AG20443 (cell line): ENCODE data around the gene EPHB2.

Source experiments
- DNase-seq: peaks from one replicate; pipeline ENCODE4 v3.0.0; 2012; ENCODE audit warnings: low spot score, mixed read lengths

The EPHB2 gene

DNA sequence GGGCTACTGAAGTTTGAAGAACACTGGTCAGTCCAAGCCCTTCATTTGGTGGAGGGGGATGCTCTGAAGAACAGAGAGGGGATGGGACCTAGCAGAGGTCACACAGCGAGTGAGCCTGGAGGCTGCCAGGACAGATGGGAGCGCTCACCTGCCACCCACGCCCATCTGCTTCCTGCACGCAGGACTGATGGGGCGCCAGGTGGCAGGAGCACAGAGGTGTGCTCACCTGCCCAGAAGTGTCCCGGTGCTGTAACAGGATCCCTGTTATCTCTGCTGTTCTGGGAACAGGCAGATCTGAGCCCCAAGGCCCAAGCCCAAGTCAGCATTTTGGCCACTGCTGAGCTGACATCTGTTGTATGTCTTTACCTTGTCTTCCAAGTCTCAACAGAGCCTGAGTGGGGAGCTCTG is 40.5 kb downstream of the EPHB2 start:
- DNase-seq: no peak

DNA sequence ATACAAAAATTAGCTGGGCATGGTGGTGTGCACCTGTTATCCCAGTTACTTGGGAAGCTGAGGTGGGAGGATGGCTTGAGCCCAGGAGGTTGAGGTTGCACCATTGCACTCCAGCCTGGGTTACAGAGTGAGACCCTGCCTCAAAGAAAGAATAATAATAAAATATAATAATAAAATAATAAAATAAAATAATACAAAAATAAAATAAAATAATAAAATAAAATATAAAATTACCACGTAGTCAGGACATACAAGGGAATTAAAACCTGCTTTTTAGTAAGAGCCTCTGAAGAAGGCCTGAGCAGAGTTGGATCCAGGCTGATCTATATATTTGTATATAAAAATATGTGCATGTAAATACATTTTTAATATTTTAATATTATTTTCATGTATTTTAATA is 41.7 kb downstream of the EPHB2 start:
- DNase-seq: no peak

DNA sequence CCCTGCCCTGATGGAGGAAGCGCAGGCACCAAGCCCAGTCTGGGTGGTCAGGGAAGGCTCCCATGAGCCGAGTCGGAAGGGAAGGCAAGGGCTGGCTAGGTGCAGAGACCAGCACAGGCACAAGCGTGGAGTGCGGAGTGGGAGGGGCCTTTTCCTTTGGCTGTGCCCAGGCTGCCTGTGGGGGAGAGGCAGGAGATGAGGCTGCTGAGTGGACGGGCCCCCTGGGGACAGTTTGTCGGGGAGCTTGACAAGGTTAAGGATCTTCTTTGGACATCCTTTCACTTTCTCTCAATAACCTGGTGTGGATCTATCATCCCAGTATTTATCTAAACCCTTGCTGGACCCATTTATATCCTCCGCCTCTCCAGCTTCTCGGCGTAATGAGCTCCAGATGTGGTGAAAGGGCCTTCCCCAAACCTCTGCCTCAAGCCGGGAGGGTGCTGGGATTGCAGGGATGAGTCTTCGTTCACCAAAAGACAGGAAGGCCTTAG is 42.9 kb downstream of the EPHB2 start:
- DNase-seq: peak; percentile 89

DNA sequence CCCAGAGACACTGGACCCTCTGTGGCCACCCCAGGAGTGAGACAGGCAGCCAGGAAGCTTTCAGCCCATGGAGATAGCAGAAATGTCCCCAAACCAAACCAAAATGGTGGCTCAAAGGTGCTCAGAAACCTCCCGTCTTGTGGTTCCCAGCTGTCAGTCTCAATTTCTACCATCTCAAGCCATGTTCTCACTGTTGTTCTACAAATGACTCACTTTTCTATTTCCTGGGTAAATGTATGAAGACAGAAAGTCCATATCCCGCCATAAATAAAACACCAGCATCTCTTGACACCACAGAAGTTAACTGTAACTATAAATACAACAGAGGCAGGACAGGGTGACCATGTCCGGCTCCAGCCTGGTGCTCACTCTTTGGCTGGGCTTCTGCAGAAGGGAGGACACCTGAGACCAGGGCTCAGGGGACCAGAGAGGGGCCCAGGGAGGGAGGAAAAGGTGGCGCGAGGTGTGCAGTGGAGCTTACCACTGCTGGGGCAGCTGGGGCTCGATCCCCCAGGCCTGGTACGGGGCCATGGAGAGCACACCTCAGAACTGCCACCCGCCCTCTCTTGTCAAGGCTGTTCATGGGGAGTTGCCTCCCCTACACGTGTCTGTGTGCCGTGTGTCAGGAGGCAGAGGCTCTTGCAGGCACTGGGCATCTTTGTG is 43.6 kb downstream of the EPHB2 start:
- no peak for DNase-seq

DNA sequence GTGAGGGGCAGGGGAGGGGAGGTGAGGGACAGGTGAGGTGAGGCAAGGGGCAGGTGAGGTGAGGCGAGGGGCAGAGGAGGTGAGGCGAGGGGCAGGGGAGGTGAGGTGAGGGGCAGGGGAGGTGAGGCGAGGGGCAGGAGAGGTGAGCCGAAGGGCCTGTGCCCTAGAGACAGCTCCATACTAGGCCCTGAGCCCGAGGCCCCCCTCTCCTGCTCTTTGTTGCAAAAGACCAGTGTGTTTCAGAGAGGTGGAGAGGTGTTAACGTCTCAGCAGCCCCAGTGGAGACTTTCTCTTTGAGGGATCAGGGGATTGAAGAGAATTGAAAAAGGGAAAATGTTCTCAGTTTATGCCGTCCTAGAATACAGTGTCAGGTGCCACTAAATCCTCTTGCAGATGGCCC is 44.2 kb downstream of the EPHB2 start:
- no peak for DNase-seq

DNA sequence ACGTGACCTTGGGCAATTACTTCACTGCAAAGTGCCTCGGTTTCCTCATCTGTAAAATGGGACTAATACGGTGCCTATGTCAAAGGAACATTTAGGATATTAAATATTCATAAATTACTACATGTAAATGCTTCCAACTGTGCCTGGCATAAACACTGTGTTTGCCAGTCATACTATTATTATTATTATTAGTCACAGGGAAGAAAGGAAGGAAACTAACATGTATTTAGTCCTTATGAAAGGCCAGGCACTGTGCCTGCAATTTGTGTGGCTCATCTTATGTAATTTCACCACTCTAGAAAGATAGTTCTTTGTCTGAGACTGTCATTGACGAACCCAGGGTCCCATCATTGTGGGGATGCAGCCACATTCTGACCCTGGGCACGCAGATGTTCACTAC is 45.0 kb downstream of the EPHB2 start:
- no peak for DNase-seq

DNA sequence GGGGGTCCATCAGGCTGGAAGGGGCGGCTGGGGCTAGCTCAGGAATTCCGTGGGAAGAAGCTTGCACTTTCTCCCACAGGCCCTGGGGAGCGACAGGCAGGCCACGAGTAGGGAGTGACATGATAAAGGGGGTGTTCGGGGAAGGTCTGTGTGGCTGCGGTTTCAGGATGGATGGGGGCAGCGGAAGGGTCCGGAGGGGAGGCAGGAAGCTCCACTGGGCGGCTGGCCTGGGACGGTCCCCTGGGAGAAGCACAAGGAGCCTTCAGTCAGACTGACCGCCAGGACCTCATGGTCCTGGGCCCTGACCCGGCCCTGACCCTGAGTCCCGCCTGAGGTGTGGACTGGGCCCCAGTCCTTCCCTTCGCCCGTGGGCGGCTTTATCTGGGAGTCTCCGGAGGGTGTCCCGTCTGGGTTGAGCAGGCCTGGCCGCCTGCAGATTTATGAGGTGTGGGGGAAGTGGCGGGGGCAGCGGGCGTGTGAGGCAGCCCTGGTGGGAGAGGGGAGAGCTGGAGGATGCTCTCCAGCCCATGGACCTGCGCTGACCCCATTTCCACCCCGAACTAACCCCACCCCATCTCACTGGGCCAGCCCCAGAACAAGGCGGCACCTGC is 45.6 kb downstream of the EPHB2 start:
- no peak for DNase-seq

DNA sequence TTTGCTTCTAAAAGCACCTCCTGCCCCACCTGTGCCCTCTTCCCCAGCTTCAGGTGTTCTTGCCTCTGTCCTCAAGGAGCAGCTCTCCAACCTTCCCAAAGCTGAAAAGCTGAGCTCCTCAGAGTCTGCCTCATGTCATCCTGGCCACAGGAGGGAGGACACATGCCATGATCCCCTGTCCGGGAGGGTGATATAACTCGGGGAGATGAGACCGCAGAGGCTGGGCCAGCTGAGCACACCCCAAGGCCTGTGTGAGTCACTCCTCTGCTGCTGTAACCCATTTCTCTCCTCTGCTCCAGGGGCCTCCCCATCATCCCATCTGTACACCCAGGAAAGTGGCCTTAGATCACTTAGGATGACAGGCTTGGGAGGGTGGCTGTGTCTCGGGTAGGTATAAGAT is 49.8 kb downstream of the EPHB2 start:
- peak; percentile 84 for DNase-seq

DNA sequence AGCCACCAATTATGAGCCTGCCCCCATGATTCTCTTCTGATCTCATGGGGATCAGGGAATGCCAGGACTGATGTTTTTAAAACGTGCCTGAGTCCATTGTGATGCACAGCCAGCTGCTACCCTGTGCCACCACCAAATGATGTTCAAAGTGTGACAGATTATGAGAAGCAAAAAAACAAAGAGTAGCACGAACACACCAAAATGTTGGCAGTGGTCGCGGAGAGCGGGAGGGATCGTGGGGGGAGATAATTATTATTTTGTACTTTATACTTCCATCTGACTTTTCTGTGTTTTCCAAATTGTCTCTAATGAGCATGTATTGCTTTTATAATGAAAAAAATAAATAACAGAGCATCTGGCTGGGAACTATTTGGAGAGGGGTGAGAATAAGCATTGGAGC is 50.5 kb downstream of the EPHB2 start:
- no peak for DNase-seq

DNA sequence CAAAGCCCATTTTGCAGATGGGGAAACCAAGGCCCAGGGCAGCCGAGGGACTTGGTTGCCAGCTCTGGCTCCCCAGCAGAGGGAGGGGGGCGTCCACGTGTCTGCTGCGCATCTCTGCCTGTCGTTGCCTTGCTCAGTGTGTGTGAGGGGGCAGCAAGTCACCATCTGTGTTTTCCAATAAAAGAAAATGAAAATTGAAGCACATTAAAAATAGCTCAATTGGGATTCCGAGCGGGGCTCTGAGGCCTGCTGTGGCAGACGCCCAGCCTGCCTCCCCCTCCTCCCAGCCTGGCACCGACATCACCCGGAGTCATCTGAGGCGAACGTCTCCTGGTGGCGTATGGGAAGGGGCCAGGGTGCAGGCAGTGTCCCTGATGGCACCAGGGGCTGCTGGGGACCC is 51.2 kb downstream of the EPHB2 start:
- no peak for DNase-seq

DNA sequence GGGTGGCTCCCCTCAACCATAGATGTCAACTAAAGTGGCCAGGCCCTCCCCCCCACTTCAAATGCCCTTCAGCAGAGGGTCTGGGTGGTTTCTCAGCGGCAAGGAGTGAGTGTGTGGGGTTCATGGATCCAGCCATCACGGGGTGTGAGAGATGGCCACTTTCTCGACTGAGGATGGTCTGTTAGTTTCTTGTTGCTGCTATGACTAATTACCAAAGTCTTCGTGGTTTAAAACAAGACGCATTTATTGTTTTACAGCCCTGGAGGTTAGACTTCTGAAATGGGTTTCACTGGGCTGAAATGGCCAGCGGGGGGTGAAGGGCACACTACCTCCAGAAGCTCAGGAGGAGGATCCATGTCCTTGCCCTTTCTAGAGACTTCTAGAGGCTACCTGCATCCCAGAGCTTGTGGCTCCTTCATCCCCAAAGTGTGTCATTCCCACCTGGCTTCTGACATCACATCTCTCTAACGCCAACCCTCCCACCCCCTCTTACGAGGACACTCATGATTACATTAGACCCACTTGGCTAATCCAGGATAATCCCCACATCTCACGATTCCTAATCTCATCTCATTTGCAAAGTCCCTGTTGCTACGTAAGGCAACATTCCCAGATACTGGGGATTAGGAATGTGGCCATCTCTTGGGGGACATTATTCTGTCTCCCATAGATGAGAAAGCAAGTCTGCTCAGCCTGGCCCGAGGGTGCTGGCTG is 53.0 kb downstream of the EPHB2 start:
- no peak for DNase-seq

DNA sequence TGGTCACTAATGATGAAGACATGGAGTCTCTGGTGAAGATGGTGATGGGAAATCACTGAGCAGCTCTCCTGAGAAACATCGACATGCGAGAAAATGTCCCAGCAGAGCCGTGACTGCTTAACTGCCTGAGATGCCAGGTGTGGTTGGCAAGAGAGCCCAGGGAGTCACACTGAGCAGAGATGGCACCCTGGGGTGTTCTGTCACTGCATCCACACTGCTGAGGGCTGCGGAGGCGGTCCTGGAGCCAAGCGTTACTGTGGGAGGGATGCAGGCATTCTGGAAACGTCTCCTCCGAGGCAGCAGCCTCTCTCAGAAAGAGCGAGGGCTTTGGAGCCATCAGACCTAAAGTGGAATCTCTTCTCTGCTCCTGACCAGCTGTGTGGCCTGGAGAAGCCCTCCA is 57.2 kb downstream of the EPHB2 start:
- no peak for DNase-seq

DNA sequence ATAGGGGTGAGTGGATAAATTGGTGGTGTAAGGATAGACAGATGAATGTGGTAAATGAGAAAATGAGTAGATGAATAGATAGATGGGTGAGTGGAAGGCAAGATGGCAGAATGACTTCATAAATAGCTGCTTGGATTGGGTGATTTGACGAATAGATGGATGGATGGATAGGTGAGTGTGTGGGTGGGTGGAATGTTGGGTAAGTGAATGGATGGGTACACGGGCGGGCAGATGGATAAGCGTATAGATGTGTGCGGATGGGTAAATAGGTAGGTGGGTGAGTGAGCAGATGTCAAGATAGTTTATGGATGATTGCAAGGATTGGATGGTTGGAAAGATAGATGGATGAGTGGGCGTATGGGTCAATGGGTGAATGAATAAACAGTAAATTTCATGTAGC is 59.3 kb downstream of the EPHB2 start:
- DNase-seq: no peak

DNA sequence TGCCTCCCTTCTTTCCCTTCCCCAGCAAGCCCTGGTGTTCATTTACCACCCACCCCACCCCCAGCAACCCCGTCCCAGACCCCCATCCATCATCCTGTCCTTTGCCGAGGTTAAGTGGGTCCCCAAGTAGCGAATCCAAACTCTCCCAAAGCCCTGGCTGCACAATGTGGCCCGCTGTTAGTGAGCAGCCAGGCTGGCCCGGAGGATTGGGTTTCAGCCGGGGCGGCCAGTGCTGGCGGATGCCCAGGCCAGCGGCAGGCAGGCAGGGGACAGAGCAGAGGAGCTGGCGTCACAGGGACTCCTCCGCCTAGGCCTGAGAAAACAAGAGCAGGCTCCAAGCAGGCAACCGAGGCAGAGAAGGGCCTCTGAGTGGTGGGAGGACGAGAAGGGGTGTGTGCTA is 61.4 kb downstream of the EPHB2 start:
- DNase-seq: no peak

DNA sequence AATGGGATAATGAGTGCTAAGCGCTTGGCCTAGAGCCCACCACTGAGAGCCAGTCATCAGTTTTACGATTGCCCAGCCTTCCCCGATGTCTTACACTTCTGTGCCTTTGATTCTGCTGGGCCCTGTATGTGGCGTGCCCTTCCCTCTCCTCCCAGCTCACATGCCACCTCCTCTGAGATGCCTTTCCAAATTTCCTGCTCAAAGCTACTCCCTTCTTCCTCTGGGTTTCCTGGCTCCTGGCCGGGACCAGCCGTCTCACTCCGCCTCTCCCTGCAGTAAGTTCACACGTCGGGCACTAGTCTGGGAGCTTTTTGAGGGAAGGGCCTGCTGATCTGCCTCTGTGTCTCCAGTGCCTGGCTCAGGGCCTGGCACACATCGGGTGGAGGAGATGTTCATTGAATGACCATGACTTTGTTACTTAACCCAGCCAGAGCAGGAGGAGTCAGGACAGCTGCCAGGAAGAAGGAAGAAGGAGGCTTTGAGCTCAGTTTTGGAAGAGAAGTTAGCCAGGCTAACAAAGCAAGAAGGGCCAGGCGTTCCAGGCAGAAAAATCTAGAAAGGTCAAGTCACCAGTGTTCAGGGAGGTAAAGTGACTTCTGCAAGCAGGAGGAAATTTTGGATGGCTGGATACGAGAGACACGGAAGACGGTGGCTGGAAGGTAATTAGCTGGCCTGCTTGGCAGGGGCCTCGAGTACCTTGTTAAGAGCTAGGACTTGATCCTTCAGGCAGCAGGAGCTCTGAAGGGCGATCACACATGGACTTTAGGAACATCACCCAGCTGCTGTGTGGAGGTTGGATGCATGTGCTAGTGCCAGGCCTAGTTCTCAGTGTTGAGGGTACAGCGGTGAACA is 63.6 kb downstream of the EPHB2 start:
- peak; percentile 86 for DNase-seq

DNA sequence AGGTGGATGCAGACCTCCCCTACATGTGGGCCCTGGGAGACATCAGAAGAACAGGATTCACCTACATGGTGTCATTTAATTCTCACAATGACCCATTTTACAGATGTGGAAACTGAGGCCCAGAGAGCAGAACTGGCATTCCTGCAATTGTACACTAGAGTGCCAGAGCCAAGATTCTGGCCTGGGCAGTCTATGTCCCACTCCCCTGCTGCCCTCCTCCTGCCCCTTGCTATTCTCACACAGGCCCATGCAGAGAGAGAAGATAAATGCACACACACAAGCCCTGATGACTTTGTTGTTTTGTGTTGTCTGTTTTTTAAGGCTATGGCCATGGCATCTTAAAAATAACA is 64.2 kb downstream of the EPHB2 start:
- no peak for DNase-seq

DNA sequence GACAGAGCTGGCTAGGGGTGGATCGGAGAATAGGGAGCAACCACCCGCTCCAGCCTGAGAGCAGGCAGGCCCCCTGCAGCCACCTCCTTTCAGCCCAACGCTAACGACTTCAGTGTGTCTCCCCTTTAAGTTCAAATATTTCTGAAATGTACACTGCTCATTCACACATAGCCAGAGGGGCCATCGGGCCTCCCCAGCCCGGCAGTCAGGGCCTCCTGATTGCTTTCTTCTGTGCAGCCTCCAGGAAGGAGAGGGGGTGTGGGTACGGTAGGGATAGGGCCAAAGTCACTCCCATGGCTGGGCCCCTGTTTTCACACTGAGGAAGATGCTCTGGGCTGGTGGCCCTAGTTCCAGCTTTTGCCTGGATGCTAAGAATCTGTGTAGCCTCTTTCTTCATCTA is 64.8 kb downstream of the EPHB2 start:
- no peak for DNase-seq

DNA sequence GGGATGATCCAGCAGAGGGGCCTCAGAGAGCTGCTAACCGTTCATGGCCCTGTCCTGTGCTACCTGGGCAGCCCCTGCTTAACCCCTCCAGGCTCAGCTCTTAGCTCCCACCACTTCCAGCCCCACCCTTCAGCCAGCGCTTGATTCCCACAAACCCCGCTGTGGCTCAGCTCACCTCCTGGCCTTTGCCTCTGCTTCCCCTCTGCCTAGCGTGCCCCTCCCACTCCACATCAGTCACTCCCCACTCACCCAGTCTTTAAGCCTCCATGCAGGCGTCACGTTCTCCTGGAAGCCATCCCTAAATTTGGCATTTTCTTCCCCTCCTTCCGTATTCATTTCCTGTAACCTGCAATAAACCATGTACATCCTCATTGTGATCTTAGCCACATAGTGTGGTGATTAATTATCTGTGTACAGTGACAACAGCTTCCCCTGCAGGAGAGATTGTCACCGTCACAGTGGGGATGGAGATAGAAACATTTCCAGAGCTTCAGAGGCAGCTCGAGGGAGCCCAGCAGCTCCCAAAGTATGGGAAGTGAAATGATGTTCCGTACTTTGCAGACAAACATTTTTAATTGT is 65.5 kb downstream of the EPHB2 start:
- DNase-seq: no peak

DNA sequence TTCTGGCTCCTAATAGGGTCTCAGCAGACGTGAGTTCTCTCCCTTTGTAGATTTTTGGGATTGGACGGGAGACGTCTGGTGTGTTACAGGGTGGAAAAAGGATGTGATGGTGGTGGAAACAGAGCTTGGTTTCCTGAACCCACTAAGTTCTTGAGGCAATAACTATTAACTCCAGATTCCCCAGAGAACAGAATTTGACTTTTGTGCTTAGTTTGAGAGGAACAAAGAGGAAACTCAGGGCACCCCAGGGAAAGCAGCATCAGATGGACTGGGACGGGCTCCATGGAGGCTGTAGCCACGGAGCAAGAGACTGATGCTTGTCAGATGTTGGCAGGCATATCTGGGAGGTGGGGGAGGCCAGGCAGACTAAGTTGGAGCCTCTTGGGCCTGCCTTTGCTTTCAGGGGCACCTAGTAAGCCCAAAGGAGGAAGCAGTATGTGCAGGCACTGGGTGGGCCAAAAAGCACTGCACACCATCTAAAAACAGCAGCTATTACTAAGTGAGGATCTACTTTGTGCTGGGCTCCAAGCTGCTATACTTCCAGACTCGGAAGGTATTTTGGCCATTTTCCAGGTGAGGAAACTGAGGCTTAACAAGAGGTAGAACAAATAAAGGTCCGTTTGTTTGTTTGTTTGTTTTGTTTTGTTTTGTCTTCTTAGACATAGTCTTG is 66.9 kb downstream of the EPHB2 start:
- no peak for DNase-seq

DNA sequence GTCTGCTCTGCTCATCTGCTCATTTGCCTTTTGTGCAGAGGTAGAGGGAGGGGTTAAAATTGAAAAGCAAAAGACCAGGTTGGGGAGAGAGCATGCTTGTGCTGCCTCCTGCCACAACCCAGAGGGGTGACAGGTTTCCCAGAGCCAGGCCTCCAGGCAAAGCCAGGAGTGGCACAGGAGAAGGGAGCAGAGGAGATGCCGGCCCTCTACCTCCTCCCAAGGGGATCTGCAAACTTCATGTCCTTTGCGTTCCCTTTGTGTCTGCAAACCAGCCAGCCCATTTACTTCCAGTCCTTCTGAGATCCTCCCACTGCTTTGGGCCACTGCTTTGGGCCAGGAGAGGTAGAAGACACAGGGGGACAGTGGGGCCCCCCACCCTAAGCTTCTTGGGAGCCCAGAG is 67.8 kb downstream of the EPHB2 start:
- DNase-seq: no peak

DNA sequence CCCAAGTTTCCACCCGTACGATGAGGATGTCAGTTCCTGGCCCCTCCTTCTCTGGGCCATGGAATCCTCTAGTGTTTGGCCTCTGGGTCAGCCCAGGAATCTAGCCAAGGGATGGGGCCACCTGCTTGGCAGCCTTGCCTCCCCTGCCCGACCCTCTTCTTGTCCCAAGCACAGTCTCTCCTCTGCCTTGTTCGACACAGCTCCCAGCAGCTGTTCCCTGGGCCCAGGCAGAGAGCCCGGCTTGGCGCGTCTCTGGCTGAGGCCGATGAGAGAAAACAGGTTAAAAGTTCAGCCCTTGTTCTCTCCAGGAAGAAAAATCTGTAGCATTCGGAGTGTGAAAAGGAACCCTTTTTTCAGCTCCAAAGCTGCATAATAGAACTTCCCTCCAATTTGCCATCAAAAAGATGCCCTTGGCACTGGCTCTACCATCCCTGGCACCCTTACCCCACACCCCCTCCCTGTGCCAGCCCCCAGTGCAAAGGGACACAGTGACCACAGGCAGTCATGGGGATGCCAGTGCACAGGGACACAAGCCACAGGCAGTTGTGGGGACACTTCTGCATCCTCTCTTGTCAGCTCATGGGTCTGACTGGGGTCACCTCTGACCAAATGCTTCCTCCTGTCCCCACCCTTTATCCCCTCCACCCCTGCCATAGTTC is 68.4 kb downstream of the EPHB2 start:
- no peak for DNase-seq
